Medulla oblongata (tissue), 1 donor: ENCODE measurements around the gene MAGI1.
"Not testable (repeated sequence)": the region's sequence is repeated elsewhere in the genome, so short reads cannot be mapped to it uniquely, and the experiment has no call there.

Experiments
- DNase-seq: peaks from one replicate; pipeline ENCODE4 v3.0.0-alpha.2; 2015; ENCODE audit errors: extremely low spot score

MAGI1 gene

GRCh38 chr3:66039590-66039887 is 821 bp upstream of the MAGI1 start:
- peak; percentile 33 for DNase-seq

DNA sequence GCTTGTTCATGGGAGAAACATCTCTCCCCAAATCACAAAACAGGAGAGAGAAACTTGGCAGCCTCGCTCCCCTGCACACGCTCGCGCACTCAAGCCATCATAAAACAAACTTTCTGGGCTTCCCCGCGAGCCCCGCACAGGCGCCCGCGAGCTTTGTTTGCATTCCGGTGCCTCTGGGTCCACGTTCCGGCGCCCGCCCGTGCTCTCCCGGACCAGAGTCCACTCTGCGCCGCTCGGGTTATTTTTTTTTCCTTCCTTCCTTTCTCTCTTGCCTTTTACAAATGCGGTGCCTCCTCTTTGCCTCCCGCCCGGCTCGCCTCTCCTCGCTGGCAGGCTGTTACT is 363 bp downstream of the MAGI1 start:
- DNase-seq = no peak

GRCh38 chr3:66037986-66038369 is 740 bp downstream of the MAGI1 start:
- DNase-seq = no peak

- peak; percentile 60 for DNase-seq
Observed at GRCh38 chr3:66037330-66037985, 1.3 kb downstream of the MAGI1 start.

GRCh38 chr3:66036586-66037148 is 2.1 kb downstream of the MAGI1 start:
- no peak for DNase-seq

DNA sequence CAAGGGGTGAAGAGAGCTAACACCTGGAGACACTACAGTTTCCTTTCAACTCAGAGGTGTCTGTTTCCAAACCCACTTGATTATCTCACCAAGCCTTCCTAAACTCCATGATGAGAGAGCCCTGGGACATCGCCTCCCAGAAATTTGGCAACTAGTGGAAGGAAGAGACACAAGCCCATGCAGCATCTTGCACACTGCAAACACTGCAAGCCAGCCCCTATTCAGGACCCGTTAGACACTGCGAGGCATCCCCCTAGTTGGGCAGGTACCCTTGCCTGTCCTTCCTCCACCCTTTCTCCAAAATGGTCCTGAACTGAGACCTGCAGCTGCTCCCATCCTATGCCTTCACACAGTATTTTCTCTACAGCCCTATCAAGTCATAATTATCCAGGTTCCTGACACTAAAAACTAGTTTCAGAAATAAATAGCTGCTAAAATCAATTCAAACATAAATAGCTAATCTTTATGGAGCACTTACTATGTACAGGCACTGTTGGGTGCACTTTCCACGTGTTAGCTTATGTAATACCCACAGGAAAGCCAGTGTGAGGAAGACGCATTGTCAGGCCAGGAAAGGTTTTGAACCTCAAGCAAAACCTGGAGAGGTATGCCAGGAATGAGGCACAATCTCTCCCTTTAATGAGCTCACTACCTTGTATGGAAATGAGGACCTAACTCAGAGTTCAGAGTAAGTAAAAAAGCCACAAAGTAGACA is 2.8 kb downstream of the MAGI1 start:
- DNase-seq = no peak

DNA sequence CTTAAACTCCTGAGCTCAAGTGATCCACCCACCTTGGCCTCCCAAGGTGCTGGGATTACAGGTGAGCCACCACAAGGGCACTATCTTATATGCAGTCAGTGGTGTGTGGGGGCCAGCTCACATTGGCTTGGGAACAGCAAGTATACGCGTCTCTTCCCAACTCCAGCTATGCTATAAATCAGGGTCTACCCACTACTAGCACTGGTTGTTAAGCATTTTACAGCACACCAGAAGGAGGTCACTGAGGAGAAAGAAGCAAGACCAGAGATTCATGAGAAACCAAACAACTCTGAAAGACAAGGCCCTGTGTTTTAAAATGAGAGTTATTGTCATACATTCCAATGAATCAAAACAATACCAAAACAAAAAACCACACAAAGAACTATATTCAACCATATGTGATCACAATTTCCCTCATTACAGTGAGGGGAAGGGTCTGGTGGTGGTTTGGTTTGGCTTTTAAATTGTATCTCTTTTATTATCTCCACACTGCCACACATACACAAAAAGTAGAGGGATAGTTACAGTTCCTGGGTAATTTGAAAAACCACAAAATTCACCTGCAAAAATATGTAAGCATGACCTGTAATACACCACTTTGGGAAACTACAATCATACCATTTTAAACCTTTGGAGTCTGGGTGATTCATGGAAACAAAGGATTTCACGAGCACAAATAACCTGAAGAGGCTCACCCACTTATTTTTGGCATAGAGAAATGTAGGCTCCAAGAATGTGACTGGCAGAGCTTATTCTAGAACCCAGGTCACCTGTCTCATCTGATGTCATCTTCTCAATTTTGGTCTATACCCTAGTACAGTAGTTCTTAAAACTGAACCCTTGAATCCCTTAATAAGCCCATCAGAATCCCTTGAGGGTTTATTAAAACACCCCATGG is 5.2 kb downstream of the MAGI1 start:
- no peak for DNase-seq

GRCh38 chr3:66031102-66031698 is 7.5 kb downstream of the MAGI1 start:
- no peak for DNase-seq

DNA sequence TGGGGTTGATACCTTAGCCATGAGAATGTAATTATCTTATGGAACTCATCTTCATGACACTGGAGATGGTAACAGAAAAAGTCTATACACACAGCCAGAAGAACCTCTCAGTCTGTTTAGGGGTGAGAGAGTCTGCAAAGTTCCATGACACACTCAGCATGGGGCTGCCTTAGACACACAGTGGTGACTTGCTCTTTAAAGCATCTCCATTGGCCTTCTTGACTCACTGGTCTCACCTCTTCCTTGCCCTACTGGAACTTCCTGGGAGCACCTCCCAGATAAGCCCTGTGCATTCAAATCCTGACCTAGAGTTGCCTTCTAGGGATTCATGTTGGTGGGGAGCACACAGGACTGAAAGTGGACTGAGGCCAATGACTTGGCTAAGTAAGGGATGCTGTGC is 9.3 kb downstream of the MAGI1 start:
- no peak for DNase-seq

DNA sequence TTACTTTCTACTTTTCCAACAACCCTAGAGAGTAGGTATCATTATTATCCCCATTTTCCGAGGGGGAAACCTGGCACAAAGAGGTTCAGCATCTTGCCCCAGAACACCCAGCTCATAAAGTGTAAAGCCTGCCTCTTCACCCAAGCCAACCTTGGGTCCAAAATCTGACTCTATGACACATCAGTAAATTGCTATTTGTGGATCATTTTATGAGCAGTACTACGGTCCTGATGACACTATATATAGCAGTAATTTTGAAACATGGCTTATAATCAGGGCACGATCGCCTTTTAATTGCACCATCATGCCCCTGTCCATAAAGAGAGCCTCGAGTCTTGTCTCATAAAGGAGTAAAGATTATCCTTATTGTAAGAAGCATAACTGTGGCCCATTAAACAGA is 9.7 kb downstream of the MAGI1 start:
- no peak for DNase-seq

GRCh38 chr3:66028457-66028856 is 10.3 kb downstream of the MAGI1 start:
- DNase-seq = no peak

DNA sequence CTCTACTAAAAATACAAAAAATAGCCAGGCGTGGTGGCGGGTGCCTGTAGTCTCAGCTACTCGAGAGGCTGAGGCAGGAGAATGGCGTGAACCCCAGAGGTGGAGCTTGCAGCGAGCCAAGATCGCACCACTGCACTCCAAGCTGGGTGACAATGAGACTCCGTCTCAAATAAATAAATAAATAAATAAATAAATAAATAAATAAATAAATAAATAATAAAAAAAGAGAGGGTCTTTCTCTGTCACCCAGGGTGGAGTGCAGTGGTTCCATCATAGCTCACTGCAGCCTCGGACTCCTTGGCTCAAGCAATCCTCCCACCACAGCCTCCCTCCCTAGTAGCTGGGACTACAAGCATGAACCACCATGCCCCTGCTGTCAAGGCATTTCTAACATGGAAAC is 11.6 kb downstream of the MAGI1 start:
- not testable (repeated sequence) for DNase-seq

- DNase-seq = no peak
Observed at GRCh38 chr3:66023738-66024385, 14.9 kb downstream of the MAGI1 start.

GRCh38 chr3:66023229-66023628 is 15.5 kb downstream of the MAGI1 start:
- DNase-seq = no peak

DNA sequence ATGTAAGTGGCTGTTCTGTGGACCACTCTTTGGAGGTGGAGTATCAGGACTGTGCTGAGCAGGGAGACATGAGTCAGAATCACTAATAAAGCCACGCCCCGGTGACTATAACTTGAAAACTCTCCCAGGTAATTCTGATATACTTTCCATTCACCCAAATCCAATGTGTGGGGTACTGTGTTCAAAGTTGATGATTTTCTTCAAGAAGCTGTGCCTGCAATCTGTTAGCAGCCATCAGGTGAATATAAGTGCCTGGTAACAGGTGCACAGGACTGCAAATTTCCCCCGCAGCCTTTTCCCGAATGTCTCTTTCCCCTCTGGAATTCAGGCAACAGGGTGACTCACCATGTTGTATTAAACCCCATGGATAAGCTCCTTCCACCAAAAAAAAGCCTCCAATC is 17.0 kb downstream of the MAGI1 start:
- no peak for DNase-seq

DNA sequence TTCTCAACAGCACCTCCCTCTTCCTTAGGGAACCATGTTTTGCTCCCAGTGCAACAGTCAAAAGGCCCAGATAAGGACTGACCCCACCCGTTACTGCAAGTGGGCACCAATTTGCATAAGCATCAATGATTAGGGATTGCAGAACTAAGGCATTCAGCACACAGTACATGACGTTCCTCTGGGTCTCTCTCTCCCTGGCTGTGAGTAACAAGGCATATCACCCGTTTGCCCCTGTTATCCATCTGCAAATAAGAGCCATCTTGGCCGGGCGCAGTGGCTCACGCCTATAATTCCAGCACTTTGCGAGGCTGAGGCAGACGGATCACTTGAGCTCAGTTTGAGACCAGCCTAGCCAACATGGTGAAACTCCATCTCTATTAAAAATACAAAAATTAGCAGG is 18.8 kb downstream of the MAGI1 start:
- no peak for DNase-seq

DNA sequence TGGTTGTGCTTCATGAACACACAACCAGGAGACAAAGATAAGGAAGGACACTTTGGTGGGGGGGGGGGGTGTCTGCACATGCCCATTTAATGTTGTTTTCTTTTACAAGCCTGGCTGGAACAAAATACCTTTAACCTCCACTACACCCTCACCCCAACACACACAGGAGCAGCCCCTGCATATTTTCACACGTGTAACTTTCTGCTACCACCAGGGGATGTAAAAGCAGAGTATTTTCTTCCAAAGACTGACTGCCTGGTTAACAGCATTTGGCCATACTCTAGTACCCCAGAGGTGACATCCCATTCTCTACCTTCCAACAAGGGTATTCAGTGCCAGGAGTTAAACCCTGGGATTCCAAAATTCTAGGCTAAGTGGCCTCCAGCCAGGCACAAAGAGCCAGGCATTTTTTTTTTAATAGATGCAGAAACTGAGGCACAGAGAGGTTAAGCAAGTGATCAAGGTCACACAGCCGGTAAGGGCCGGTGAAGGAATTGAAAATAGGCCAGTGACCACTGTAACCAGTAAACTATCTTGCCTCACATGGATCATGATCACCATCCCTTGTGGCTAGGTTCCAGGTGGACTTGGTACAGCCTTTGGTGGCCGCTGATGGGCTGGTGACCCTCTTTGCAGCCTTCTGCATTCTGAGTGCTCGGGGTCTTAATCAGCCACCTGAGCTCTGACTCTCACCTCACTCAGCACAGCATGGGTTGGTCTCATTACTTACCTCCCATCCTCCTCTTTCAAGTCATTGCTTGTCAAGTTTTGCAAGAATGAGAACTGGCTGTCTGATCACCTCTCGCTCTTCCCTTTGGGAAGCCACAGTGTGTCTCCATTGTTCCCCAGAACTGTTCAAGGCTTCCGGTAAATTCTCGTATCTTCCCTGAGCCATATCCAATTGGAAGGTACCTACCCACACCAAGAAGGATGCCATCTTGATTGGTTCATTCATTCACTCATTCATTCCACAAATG is 20.4 kb downstream of the MAGI1 start:
- DNase-seq = no peak

DNA sequence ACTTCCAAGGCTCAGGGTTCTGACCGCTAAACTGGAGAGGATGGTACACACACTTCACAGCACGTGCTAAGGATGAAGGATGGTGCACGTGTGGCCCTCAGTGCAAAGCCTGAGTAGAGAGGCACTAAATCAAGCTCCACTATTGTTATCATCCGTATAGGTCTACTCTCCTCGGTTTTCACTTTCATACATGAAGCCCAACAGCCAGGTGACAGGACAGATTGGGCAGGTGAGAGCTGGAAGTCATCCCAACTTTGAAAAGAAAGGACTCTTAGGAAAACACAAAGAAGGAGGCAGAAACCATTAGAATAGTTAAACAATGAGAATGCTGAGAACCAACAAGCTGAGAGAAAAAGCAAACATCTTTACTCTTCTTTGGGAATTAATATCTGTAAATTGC is 21.1 kb downstream of the MAGI1 start:
- no peak for DNase-seq

- no peak for DNase-seq
Observed at GRCh38 chr3:66017084-66017483, 21.6 kb downstream of the MAGI1 start.

DNA sequence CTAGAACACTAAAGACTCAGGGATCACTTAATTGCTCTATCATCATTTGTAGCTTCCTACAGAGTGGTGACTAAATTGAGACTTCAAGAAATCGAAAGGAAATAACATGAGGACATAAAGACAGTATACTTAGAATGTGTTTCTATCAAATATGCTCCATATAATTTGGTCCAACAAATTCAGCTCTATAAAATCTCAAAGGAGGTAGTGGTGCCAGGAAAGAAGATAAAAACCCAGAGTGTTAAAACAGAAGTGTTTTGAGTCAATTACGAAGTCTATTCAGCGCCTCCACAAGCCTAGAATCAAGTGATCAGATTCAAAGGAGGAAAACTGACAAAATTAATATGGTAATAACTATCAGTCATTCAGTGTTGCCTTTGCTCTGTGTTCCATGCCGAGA is 22.9 kb downstream of the MAGI1 start:
- DNase-seq = no peak

GRCh38 chr3:66014651-66015050 is 24.1 kb downstream of the MAGI1 start:
- DNase-seq = no peak
